ENCODE results near the gene SGSH. TPM values are rescaled to one million over a fixed set of nuclear protein-coding genes. Genes with fewer than 3 reads are reported as not detected.
A peak's percentile ranks its signal among the peaks of the same experiment; 100 is the strongest.
"Not testable (repeated sequence)": the region's sequence is repeated elsewhere in the genome, so short reads cannot be mapped to it uniquely, and the experiment has no call there.

SGSH gene
- total RNA-seq, 1 donor from 2014 or later = 47.6 TPM

DNA sequence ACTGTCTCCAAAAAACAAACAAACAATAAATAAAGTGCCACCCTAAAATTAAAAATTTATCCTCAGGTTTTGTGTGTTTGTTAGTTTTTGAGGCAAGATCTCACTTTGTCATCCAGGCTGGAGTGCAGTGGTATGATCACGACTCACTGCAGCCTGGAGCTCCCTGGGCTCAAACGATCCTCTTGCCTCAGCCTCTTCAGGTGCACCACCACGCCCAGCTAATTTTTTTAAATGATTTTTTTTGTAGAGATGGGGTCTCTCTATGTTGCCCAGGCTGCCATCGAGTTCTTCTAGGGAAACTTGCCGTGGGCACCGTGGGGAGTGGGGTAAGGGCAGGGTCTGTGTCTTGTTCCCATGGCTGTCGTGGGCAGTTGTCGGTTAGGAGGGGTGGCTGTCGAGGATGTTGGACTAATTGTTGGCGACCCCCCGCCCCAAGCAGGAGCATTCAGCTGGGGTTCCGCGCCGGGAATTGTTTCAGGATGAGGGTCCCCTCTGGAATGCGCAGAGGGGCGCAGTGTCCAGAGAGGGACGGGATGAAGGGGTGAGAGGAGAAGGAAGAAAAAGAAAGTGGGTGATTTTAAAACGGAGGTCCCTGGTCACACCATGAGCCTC, 39.4 kb upstream of the SGSH start:
- Histone ChIP-seq H3K9me3 (no peaks in the 10 kb centered on the region), H3K4me1 (peaks cover 52% of the 10 kb centered on the region), H3K4me3 (peak overlapping the region; percentile 65 to 87), H3K36me3 (no peaks in the 10 kb centered on the region), H3K27me3 (no peaks in the 10 kb centered on the region), H3K27ac (peak overlapping the region; percentile 98)
- intact Hi-C loops (cut with DNase I) = loop anchor here (10.0 kb wide), 1 partner anchor 115 kb away; the partner anchor contains the start of gene EIF4A3
- DNase-seq (ENCODE audit: extremely low spot score in 2 of 2) = no peak
- TF ChIP-seq POLR2AphosphoS5 (IDR thresholded peaks at IDR 0.05; ENCODE audit: insufficient read depth in 1 of 2, low read depth in 1 of 2) (no peak), POLR2A (IDR thresholded peaks at IDR 0.05) (no peak)
- TF ChIP-seq, protein P1, sequence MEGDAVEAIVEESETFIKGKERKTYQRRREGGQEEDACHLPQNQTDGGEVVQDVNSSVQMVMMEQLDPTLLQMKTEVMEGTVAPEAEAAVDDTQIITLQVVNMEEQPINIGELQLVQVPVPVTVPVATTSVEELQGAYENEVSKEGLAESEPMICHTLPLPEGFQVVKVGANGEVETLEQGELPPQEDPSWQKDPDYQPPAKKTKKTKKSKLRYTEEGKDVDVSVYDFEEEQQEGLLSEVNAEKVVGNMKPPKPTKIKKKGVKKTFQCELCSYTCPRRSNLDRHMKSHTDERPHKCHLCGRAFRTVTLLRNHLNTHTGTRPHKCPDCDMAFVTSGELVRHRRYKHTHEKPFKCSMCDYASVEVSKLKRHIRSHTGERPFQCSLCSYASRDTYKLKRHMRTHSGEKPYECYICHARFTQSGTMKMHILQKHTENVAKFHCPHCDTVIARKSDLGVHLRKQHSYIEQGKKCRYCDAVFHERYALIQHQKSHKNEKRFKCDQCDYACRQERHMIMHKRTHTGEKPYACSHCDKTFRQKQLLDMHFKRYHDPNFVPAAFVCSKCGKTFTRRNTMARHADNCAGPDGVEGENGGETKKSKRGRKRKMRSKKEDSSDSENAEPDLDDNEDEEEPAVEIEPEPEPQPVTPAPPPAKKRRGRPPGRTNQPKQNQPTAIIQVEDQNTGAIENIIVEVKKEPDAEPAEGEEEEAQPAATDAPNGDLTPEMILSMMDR (IDR thresholded peaks at IDR 0.05) = no peak

DNA sequence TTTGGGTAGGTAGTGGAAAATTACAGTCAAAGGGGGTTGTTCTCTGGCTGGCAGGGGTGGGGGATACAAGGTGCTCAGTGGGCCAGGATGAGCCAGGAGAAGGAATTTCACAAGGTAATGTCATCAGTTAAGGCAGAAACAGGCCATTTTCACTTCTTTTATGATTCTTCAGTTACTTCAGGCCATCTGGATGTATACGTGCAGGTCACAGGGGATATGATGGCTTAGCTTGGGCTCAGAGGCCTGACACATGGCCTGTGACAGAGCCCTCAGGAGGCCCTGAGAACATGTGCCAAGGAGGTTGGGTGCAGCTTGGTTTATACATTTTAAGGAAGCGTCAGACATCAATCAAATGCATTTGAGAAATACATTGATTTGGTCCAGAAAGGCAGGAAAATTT, 38.2 kb upstream of the SGSH start:
- H3K4me3 ChIP-seq; intact Hi-C loops (cut with DNase I); H3K27ac ChIP-seq; H3K27me3 ChIP-seq; DNase-seq (ENCODE audit: extremely low spot score in 2 of 2); H3K9me3 ChIP-seq; H3K36me3 ChIP-seq: not testable (repeated sequence)
- peaks cover 41% of the 10 kb centered on the region for H3K4me1 ChIP-seq

DNA sequence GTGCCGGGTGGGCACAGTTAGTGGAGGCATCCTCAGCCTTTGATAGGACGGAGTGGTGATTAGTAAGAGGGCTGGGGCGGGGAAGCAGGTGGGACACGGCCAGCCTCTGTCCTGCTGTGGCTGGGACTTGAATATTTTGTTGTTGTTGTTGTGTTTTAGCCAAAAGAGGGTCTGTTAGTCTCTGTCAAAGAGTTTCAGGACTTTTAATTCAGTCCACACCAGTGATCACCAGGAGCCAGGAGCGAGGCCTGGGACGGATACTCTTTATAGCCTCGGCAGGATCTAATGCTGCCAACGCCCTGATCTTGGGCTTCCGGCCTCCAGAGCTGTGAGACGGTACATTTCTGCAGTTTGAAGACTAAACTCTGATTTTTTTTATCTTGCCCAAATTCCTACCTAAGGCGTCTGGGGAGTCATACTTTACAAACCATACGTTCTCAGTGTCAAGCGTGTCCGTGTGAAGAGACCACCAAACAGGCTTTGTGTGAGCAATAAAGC, 37.6 kb upstream of the SGSH start:
- H3K27me3 ChIP-seq = no peaks in the 10 kb centered on the region
- H3K27ac ChIP-seq = peak overlapping the region; percentile 68
- no peak for DNase-seq (ENCODE audit: extremely low spot score in 2 of 2)
- TF ChIP-seq, protein P1 (IDR thresholded peaks at IDR 0.05) = no peak
- no peak for TF ChIP-seq POLR2A (IDR thresholded peaks at IDR 0.05)
- TF ChIP-seq POLR2AphosphoS5 (IDR thresholded peaks at IDR 0.05; ENCODE audit: insufficient read depth in 1 of 2, low read depth in 1 of 2) = no peak
- H3K4me1 ChIP-seq = peaks cover 36% of the 10 kb centered on the region
- H3K36me3 ChIP-seq = no peaks in the 10 kb centered on the region
- H3K4me3 ChIP-seq = no peak overlapping the region
- intact Hi-C loops (cut with DNase I) = no loop called here
- no peaks in the 10 kb centered on the region for H3K9me3 ChIP-seq

DNA sequence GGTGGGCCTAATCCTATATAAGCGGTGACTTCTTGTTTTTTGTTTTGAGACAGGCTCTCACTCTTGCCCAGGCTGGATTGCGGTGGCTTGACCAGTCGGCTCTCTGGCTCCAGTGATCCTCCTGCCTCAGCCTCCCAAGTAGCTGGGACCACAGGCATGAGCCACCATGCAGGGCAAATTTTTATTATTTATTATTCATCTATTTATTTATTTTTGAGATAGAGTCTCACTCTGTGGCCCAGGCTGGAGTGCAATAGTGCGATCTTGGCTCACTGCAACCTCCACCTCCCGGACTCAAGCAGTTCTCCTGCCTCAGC, 35.9 kb upstream of the SGSH start:
- Histone ChIP-seq H3K27me3 (no peaks in the 10 kb centered on the region), H3K4me1 (peaks cover 21% of the 10 kb centered on the region), H3K4me3 (no peak overlapping the region), H3K36me3 (peaks cover 0 to 5% of the 10 kb centered on the region in 2 donors), H3K9me3 (no peaks in the 10 kb centered on the region), H3K27ac (no peak overlapping the region)
- intact Hi-C loops (cut with DNase I) = no loop called here
- no peak for DNase-seq (ENCODE audit: extremely low spot score in 2 of 2)
- TF ChIP-seq, protein P1 (IDR thresholded peaks at IDR 0.05) = no peak
- TF ChIP-seq POLR2A (IDR thresholded peaks at IDR 0.05) = no peak
- TF ChIP-seq POLR2AphosphoS5 (IDR thresholded peaks at IDR 0.05; ENCODE audit: insufficient read depth in 1 of 2, low read depth in 1 of 2) = no peak

DNA sequence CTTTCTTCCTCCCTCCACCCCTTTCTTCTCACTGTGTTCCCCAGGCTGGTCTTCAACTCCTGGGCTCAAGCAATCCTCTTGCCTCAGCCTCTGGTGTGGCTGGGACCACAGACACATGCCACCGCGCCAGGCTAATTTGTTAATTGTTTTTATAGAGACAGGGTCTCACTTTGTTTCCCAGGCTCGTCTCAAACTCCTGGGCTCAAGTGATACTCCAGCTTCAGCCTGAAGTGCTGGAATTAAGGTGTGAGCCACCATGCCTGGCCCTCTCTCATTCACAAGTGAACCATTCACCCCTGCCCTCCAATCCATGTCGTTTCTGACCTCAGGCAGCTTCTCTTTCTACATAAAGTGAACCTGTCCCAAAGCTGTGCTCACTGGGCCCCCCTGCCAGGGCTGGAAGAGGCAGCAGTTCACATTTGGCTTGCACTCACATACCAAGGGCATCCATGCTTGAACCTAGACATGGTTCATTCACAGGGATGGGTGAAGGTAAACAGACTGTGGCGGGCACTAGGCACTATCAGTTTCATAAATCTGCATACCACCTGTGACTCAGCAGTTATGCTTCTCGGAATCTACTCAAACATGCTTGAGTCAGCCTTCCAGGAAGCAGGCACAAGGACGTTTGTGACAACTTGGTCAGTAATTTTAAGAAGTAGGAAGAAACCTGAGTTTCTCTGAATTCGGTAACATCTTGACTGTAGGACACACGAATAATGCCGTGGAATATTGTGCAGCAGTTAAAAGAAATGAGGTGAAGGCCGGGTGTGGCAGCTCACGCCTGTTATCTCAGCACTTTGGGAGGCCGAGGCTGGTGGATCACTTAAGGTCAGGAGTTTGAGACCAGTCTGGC, 34.5 kb upstream of the SGSH start:
- Histone ChIP-seq H3K4me1 (peaks cover 17% of the 10 kb centered on the region), H3K36me3 (peaks cover 0 to 6% of the 10 kb centered on the region in 2 donors), H3K4me3 (no peak overlapping the region), H3K9me3 (no peaks in the 10 kb centered on the region), H3K27me3 (no peaks in the 10 kb centered on the region), H3K27ac (peak overlapping the region; percentile 44)
- TF ChIP-seq, protein P1 (IDR thresholded peaks at IDR 0.05) = no peak
- TF ChIP-seq POLR2AphosphoS5 (IDR thresholded peaks at IDR 0.05; ENCODE audit: insufficient read depth in 1 of 2, low read depth in 1 of 2) = peak in 1 of 2 donors; percentile 87
- DNase-seq (ENCODE audit: extremely low spot score in 2 of 2) = no peak
- intact Hi-C loops (cut with DNase I) = no loop called here

Data from vagina (tissue), 2 donors.